HG03521 (cell line): Measurements from ENCODE around the gene CHTF18.

Experiments used
- ATAC-seq: cut with Tn5 transposase; IDR thresholded peaks from one replicate; pipeline ENCODE4 v1.9.1; 2021; ENCODE audit warnings: mild to moderate bottlenecking, moderate library complexity; ENCODE audit not compliant: unreplicated experiment

CHTF18 gene

DNA sequence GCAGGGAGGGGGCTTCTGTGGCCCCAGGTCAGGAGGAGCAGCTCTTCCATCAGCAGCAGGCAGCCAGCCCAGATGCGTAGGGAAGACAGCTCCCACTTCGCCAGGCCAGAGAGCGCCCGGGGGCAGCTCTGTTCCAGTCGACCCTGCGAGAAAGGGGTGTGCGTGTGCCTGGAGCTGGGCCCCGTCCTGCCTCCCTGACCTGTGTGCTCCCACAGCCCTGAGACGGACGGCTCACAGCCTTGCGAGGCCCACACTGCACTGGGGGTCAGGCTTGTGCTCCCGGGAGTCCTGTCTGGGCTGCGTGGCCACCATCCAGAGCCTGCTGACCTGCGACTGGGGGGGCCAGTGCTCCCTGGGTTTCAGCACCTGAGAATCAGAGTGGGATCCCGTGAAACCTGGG is 28.4 kb upstream of the CHTF18 start:
- ATAC-seq = no peak

DNA sequence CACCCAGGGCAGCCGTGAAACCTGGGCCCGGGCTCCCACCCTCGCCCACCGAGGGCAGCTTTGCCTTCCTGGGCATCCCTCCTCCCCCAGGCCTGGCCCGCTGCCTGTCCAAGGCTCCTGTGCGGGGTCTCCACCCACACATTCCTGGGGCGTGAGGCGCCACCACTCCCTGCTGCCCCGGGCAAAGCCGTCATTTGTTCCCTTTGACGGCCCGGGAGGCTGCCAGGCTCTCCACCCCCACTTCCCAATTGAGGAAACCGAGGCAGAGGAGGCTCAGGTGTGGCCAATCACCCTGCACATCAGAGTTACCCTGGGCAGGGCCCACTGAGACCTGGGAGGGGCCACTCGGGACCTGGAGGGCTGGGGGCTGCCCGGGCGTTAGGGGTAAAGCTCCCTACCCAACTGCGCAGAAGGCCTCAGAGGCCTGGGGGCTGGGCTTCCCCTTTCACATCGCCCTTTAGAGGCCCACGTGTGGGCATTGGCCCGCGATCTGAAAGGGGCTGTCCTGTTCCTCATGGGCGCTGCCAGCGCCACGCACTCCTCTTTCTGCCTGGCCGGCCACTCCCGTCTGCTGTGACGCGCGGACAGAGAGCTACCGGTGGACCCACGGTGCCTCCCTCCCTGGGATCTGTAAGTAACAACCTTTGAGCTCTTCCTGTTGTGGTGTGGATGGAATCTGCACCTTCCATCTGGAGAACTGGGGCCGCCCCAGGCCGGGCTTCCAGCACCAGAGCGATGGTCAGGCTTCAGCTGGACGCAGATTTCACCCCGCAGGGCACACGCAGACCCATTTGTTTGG is 27.7 kb upstream of the CHTF18 start, which contains the start of gene MSLN:
MSLN (plus strand) TSS at position 190 of the 799 bp plus-strand sequence. CDS start 1,947 bp downstream, outside the sequence.
- no peak for ATAC-seq

DNA sequence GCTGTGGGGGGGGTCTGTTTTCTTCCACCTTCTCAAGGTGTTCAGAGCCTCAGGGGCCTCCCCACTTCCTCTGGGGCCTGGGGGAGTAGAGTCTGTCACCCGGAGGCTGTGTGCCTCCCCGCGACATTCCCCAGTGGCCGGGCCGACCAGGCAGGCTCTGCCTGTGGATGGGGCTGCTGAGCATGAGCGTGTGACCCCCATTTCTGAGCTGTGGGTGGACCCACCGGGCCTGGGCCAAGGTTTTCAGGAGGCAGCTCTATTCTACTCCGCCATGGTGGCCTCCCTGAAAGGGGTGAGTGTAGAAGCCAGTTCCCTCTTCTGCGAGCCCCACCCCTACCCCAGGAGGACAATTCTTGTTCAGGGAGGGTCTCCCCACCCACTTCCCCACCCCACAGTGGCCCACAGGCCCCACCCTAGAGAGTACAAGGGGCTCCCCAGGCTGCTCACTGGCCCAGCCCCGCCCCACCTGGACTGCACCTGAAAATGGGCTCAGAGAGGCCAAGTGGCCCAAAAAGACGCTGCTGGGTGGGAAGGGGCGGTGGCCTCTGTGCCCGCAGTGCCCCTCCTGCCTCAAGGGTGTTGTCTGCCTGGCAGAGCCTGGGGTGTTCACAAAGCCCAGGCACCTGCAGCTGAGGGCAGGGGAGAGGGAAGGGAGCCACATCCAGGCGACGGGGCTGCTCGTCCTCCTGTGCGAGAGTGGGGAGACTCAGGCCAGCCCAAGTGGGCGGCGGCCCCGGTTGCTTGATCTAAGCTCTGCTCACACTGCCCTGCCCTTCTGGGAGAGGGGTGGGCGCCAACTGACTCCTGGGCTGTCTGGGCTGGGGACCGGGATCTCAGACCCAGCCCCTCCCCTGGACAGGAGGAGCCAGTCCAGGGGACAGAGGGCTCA is 26.6 kb upstream of the CHTF18 start:
- no peak for ATAC-seq

GRCh38 chr16:762595-763268 is 25.7 kb upstream of the CHTF18 start:
- no peak for ATAC-seq

GRCh38 chr16:763369-764183 is 24.8 kb upstream of the CHTF18 start:
- no peak for ATAC-seq

DNA sequence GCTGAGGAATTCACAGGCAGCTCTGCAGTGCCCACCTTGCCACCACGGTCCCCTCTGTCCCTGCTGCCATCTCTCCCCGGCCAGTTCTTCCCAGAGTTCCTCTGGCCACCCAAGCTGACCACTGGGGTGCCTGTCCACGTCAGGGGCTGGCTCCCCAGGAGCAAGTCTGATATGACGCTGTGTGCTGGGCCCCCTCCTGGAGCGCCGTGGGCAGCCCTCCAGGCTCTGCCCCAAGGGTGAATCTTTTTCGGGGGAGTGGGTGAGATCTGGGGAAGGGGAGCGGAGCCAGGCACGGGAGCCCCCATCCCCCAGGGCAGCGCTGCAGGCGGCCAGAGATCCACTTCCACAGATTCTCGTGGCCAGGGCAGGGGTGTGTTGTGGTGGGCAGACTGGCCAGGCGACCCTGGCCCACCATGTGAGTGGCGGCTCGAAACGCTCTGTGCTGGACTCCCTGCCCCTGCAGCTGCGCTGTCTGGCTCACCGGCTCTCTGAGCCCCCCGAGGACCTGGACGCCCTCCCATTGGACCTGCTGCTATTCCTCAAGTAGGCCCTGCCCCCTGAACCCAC is 24.2 kb upstream of the CHTF18 start:
- ATAC-seq = no peak

- ATAC-seq = no peak
Observed at GRCh38 chr16:764848-765487, 23.5 kb upstream of the CHTF18 start.

DNA sequence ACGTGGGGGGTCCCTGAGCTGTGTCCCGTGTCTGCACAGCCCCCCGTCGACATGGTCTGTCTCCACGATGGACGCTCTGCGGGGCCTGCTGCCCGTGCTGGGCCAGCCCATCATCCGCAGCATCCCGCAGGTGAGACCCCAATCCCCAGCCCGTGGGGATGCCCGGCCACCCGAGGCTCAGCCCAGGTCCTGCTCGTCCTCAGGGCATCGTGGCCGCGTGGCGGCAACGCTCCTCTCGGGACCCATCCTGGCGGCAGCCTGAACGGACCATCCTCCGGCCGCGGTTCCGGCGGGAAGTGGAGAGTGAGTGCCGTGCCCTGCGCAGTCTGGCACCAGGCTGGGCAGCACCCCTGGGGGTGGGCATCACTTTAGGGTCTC is 22.9 kb upstream of the CHTF18 start:
- no peak for ATAC-seq

DNA sequence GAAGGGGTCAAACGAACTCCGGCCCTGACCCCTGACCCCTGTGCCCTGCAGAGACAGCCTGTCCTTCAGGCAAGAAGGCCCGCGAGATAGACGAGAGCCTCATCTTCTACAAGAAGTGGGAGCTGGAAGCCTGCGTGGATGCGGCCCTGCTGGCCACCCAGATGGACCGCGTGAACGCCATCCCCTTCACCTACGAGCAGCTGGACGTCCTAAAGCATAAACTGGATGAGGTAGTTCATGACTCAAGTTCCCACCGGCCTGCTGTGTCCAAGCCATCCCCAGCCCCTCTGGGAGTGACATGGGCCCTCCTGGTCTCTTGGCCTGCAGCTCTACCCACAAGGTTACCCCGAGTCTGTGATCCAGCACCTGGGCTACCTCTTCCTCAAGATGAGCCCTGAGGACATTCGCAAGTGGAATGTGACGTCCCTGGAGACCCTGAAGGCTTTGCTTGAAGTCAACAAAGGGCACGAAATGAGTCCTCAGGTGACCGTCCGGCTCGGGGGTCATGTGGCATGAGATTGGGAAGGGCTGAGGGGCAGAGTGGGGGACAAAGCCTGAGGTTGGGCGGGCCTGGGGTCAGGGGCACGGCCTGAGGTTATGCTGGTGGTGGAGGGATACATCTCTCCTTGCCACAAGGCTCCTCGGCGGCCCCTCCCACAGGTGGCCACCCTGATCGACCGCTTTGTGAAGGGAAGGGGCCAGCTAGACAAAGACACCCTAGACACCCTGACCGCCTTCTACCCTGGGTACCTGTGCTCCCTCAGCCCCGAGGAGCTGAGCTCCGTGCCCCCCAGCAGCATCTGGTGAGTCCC is 22.2 kb upstream of the CHTF18 start:
- ATAC-seq = no peak

- ATAC-seq = no peak
Observed at GRCh38 chr16:766820-767640, 21.4 kb upstream of the CHTF18 start.

- ATAC-seq = no peak
Observed at GRCh38 chr16:767743-768235, 20.6 kb upstream of the CHTF18 start.

DNA sequence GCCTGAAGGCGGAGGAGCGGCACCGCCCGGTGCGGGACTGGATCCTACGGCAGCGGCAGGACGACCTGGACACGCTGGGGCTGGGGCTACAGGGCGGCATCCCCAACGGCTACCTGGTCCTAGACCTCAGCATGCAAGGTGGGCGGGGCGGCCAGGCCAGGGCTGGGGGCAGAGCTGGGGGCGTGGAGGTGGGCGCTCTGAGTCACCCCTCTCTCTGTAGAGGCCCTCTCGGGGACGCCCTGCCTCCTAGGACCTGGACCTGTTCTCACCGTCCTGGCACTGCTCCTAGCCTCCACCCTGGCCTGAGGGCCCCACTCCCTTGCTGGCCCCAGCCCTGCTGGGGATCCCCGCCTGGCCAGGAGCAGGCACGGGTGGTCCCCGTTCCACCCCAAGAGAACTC is 20.0 kb upstream of the CHTF18 start:
- ATAC-seq = no peak

DNA sequence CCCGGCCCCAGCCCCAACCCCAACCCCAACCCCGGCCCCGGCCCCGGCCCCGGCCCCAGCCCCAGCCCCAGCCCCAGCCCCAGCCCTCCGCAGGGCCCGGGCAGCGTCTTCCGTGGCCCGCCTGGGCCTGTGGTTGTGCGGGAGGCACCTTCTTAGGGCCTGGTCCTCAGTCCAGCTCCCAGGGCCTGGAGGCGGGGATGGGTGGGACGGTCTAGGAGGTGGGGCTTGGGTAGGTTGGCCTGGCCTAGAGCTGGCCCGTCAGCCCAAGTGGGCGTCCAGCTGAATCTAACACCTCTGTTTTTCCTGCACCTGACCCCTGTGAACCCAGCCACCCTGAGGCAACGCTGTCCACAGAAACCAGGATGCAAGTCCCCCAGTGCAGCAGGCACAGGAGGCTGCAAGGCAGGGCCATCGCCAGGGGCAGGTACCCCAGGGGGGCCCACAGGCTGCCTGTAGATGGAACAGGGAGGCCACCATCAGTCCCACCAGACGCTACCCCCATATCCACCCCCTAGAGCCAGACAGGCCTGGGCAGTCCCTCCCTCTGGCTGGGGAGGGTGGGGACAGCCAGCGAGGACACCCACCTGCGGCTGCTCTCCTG is 19.1 kb upstream of the CHTF18 start:
- ATAC-seq = no peak

GRCh38 chr16:769934-770333 is 18.5 kb upstream of the CHTF18 start:
- no peak for ATAC-seq

DNA sequence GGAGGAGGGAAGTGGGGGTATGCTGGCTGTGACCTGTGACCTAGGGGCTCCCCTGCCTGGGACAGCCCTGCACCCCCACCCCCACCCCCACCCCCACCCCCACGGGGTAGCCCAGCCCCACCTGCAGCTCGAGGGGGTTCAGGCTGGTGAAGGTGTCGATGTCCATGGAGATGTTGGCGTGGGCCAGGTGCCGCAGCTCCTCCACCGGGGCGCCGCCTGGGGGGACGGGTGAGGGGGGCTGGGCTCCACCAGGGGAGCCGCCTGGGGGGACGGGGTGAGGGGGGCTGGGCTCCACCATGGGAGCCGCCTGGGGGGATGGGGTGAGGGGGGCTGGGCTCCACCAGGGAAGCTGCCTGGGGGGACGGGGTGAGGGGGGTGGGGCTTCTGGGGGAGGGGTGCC is 18.0 kb upstream of the CHTF18 start:
- ATAC-seq = no peak

- ATAC-seq = no peak
Observed at GRCh38 chr16:772959-773358, 15.5 kb upstream of the CHTF18 start.
